NOMO-1 (cell line): Measurements from ENCODE around the gene HARS1.
"Not testable (repeated sequence)": the region's sequence is repeated elsewhere in the genome, so short reads cannot be mapped to it uniquely, and the experiment has no call there.

ENCODE experiments used
- DNase-seq, 2 experiments: peaks; one replicate each; lab custom pipeline; 2025; ENCODE audit not compliant: unreplicated experiment in 2 of 2; lab: John Stamatoyannopoulos, UW

Gene HARS1

DNA sequence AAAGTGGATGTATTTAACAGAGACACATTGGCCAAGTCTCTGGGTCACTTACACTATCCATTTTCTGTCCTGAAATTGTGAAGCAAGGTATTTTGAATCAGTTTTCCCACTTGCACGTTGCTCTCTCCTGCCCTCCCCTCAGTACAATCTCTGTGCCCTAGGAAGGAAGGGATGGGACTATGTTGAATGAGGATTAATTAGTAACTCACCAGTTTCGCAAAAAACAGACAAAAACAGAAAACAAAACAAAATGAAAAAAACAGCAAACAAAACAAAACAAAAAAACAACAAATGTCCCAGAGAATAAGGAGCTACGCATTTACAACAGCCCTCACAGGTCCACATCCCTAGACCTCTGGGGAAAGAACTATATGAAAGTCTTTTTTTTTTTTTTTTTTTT, 57.1 kb downstream of the HARS1 start:
- no peak for DNase-seq

DNA sequence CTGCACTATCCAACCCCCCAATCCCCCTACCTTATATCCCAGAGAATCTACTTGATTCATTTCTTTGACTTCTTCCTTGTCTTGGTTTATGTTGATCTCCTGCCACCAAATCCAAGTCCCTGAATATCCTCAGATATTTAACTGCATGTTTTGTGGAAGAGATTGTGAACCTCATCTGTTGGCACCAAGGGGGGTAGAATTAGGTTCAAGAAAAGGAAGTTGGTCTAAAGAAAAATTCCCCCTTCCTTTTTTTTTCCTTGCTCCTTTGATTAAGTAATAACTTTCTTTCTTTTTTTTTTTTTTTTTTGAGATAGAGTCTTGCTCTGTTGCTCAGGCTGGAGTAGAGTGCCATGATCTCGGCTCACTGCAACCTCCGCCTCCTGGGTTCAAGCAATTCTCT, 57.7 kb downstream of the HARS1 start:
- no peak for DNase-seq

DNA sequence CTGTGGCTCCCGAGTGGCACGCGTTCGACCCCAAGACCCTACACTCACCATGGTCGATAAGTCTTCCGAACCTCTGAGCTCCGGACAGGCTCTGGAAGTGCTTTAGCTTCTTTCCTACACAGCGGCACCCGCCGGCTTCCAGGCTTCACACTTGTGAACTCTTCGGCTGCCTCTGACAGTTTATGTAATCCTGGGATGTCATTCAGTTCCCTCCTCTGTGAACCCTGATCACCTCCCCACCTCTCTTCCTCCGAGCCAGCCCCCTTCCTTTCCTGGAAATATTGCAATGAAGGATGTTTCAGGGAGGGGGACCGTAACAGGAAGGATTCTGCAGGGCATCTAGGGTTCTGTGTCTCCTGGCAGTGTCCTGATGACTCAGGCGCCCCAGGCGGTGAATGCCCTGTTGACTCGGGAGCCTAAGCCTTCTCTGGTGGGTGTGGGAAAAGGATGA, 58.1 kb downstream of the HARS1 start, which contains the start of gene CD14:
Gene CD14, minus strand, starts transcription at position 155 of the 451 bp plus-strand sequence. Its CDS starts 104 bp downstream, at position 51.
- DNase-seq: no peak

DNA sequence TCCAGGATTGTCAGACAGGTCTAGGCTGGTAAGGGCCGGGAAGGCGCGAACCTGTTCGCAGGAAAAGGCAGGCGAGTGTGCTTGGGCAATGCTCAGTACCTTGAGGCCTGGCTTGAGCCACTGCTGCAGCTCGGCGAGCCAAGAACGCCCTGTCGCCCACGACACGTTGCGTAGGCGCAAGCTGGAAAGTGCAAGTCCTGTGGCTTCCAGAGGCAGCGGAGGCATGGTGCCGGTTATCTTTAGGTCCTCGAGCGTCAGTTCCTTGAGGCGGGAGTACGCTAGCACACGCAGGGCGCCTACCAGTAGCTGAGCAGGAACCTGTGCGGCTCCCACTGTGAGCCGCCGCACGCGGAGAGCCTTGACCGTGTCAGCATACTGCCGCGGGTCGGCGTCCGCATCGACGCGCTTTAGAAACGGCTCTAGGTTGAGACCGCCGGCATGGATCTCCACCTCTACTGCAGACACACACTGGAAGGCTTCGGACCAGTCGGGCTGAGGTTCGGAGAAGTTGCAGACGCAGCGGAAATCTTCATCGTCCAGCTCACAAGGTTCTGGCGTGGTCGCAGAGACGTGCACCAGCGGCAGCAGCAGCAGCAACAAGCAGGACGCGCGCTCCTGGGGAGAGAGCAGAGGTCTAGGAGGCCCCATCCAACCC, 58.7 kb downstream of the HARS1 start:
- no peak for DNase-seq

DNA sequence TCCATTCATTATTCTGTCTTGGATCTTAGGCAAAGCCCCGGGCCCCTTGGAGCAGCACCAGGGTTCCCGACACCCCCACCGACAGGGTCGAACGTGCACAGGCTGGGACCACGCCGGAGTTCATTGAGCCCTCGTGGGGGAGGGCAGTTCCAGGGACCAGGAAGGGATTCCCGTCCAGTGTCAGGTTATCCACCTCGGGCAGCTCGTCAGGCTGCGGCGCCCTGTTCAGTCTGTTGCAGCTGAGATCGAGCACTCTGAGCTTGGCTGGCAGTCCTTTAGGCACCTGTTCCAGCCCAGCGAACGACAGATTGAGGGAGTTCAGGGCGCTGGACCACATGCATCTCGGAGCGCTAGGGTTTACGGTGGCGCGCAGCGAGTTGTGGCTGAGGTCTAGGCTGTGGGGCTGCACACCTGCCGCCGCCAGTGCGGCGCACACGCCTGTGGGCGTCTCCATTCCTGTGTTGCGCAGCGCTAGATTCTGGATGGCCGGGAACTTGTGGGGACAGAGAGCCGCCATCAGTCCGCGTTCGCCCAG, 59.3 kb downstream of the HARS1 start:
- DNase-seq: no peak

DNA sequence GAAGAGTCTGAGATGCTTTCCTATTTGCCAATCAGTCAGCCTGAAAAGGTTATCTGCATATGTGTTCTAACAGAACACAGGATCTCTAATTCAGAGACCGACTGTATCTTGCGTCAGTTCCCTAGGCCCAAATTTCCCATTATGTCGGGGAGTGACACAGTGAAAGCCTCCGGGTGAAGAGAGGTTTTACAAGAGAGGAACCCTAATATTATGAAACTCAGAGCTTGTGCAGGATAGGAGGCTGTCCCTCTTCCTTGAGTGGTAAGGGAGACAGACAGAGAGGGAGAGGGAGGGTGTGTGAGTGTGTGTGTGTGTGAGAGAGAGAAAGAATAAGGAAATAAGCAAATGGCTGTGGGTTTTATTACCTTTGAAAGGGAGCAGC, 60.1 kb downstream of the HARS1 start:
- DNase-seq: peak; percentile 67 to 81

DNA sequence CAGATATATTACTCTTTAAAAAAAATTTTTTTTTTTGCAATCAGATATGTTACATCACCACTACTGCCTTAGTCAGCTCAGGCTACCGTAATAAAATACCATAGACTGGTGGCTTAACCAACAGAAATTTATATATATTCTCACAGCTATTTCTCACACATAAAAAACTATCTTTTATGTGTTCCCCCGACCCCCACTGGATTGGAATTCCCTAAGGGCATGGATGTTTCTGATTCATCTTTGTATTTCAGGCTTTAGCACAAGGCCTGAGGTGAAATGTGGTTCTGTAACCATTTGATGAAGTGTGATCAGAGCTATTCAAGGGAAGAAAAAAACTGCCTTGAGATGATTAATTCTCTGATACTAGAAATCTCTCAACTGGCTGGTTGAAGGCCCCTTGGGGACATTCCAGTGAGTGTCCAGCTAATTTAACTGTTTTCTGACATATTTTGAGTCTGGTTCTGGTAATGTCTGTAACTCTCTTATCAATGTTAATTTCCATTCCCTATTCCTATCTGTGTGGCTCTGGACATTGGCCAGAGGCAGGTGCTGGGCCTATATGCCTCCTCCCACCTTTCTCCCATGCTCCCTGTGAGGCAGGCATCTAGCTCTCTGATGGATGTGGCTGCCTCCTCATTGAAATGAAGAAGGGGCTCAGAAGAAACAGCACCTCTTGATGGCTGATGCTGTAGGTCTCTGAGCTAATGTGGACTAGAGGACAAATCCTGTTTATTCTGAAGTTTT, 60.7 kb downstream of the HARS1 start:
- peak in 1 of 2 experiments; percentile 26 for DNase-seq

DNA sequence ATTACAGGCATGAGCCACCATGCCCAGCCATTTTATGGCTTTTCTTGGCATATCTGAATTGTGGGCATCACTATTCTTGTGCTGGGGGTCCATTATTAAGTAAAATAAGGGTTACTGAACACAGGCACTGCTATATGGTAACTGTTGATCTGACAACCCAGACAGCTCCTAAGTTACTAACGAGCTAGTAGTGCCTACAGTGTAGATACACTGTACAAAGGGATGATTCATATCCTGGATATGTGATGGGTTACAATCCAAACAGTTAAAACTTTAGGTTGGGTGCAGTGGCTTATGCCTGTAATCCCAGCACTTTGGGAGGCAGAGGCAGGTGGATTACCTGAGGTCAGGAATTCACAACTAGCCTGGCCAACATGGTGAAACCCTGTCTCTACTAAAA, 62.5 kb downstream of the HARS1 start:
- no peak for DNase-seq

DNA sequence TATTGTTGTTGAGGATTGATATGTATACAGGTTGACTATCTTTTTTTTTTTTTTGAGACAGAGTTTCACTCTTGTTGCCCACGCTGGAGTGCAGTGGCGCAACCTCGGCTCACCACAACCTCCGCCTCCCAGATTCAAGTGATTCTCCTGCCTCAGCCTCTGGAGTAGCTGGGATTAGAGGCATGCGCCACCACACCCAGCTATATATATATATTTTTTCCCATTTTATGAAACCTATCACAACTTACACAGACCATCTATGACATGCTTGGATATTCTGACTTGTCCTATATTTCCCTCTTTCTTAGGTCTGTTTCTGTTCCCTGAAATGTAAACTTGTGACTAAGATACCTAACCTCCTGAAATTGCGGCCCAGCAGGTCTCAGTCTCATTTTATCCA, 63.2 kb downstream of the HARS1 start:
- no peak for DNase-seq

DNA sequence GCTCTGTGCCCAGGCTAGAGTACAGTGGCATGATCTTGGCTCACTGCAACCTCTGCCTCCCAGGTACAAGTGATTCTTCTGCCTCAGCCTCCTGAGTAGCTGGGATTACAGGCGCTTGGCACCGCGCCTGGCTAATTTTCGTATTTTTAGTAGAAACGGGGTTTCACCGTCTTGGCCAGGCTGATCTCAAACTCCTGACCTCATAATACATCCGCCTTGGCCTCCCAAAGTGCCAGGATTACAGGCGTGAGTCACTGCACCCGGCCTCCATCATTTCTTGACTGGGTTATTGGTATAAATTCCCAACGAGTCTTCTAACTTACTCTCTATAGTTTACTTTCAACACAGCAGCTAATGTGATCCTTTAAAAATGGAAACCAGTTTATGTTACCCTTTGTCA, 66.3 kb downstream of the HARS1 start:
- not testable (repeated sequence) for DNase-seq
